Naive thymus-derived CD8-positive, alpha-beta T cell (primary cell): ENCODE measurements around the gene PIK3R3. TPM values are rescaled to one million over a fixed set of nuclear protein-coding genes. Genes with fewer than 3 reads are reported as not detected.

ENCODE experiments used
- ATAC-seq, 2 donors: fragments of 150-1000 bp; cut with Tn5 transposase in 1 of 2; sonication (Bioruptor Pico), chemical (Tn5 transposase) in 1 of 2; 1 replicate in 1 of 2; 2 replicates in 1 of 2; pipeline ENCODE4 v1.10.0; 2021; ENCODE audit warnings: mild to moderate bottlenecking in 2 of 2, moderate library complexity in 2 of 2
- POLR2A ChIA-PET: fragments of 350-600 bp; sonication (Branson Sonifier 250); formaldehyde crosslinking; loops from one replicate; lab custom pipeline; 2021; ENCODE audit warnings: antibody characterized with exemption; lab: Charles Lee
- DNase-seq, 10 donors: peaks; one replicate each; pipeline versions ENCODE4 v3.0.0 to v3.0.0-alpha.2; 2020 to 2022
- H3K27ac Mint-ChIP-seq, 10 donors: one replicate each; pipeline ENCODE4 v1.8.0; 2020 to 2022; ENCODE audit warnings: mild to moderate bottlenecking in 10 of 10, mixed read lengths in 10 of 10, moderate library complexity in 4 of 10, inconsistent platforms in 1 of 10
- H3K27me3 Mint-ChIP-seq, 5 donors: one replicate each; pipeline ENCODE4 v1.8.0; 2021 to 2022; ENCODE audit warnings: mixed read lengths in 5 of 5
- H3K36me3 Mint-ChIP-seq, 3 donors: one replicate each; pipeline ENCODE4 v1.8.0; 2020 to 2022; ENCODE audit warnings: mixed read lengths in 3 of 3, mild to moderate bottlenecking in 2 of 3, inconsistent platforms in 1 of 3
- H3K4me1 Mint-ChIP-seq, 4 donors: one replicate each; pipeline ENCODE4 v1.8.0; 2021 to 2022; ENCODE audit warnings: mixed read lengths in 4 of 4
- H3K4me3 Mint-ChIP-seq, 10 donors: one replicate each; pipeline ENCODE4 v1.8.0; 2020 to 2022; ENCODE audit warnings: mild to moderate bottlenecking in 10 of 10, mixed read lengths in 10 of 10, moderate library complexity in 6 of 10, inconsistent platforms in 1 of 10
- H3K9me3 Mint-ChIP-seq, 9 donors: one replicate each; pipeline ENCODE4 v1.8.0; 2020 to 2022; ENCODE audit warnings: mixed read lengths in 9 of 9, mild to moderate bottlenecking in 3 of 9, inconsistent platforms in 1 of 9, moderate library complexity in 1 of 9
- polyA plus RNA-seq, 3 donors: library from polyadenylated mRNA; unstranded; fragments of 300-500 nt; fragmentation: Illumina TruSeq; gene quantifications; one replicate each; pipeline ENCODE4 v1.2.3, GENCODE V29; 2021
- total RNA-seq, 8 experiments: library from RNA in 2 of 8; stranded (reverse) in 2 of 8; gene quantifications; one replicate each; pipeline ENCODE4 v1.2.3 and lab custom pipeline; 2021 to 2026

PIK3R3 gene
- total and polyA plus RNA-seq, 5 experiments from 2014 or later, result 0.41 to 1.4 (median 0.82) TPM

DNA sequence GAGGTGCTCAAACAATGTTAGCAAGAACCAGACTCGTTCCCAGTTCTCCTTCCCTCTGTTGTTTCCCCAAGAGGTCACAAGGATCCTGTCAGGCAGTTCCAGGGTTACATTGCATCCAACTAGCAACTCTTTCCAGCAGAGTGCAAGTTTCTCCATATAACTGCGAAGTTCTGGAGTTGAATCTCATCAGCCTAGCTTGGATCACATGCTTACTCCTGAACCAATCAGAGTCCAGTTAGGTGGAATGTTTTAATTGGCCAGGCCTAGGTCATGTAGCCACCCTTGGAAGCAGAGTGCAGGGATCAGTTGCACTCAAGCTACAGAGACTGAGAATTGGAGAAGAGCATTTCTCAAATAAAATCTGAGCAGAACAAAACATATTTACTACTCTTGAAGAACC is 15.9 kb upstream of the PIK3R3 start:
- no peaks in the 10 kb centered on the region for H3K36me3 Mint-ChIP-seq
- H3K4me1 Mint-ChIP-seq, result no peaks in the 10 kb centered on the region
- DNase-seq (no peak), ATAC-seq (no peak)
- H3K27ac Mint-ChIP-seq, result no peak overlapping the region
- H3K27me3 Mint-ChIP-seq, result no peaks in the 10 kb centered on the region
- H3K9me3 Mint-ChIP-seq, result no peaks in the 10 kb centered on the region
- H3K4me3 Mint-ChIP-seq, result no peak overlapping the region
- POLR2A ChIA-PET, result no interaction called here

- Mint-ChIP-seq H3K27me3 (peaks cover 17 to 56% (median 20%) of the 10 kb centered on the region in 5 donors), H3K9me3 (no peaks in the 10 kb centered on the region), H3K4me1 (peaks cover 6 to 14% (median 9%) of the 10 kb centered on the region in 4 donors), H3K36me3 (no peaks in the 10 kb centered on the region), H3K4me3 (no peak overlapping the region), H3K27ac (no peak overlapping the region)
- ATAC-seq, result no peak
- DNase-seq, result no peak
- POLR2A ChIA-PET, result no interaction called here
Measured at GRCh38 chr1:46137916-46138315, 5.5 kb upstream of the PIK3R3 start.

GRCh38 chr1:46136711-46137110 is 4.3 kb upstream of the PIK3R3 start:
- peaks cover 20 to 68% (median 29%) of the 10 kb centered on the region in 5 donors for H3K27me3 Mint-ChIP-seq
- no peak for DNase-seq
- H3K27ac Mint-ChIP-seq, result peak overlapping the region in 1 of 10 donors; percentile 10
- ATAC-seq, result no peak
- H3K9me3 Mint-ChIP-seq, result no peaks in the 10 kb centered on the region
- H3K4me1 Mint-ChIP-seq, result peaks cover 13 to 26% (median 16%) of the 10 kb centered on the region in 4 donors
- POLR2A ChIA-PET, result no interaction called here
- no peaks in the 10 kb centered on the region for H3K36me3 Mint-ChIP-seq
- H3K4me3 Mint-ChIP-seq, result no peak overlapping the region

DNA sequence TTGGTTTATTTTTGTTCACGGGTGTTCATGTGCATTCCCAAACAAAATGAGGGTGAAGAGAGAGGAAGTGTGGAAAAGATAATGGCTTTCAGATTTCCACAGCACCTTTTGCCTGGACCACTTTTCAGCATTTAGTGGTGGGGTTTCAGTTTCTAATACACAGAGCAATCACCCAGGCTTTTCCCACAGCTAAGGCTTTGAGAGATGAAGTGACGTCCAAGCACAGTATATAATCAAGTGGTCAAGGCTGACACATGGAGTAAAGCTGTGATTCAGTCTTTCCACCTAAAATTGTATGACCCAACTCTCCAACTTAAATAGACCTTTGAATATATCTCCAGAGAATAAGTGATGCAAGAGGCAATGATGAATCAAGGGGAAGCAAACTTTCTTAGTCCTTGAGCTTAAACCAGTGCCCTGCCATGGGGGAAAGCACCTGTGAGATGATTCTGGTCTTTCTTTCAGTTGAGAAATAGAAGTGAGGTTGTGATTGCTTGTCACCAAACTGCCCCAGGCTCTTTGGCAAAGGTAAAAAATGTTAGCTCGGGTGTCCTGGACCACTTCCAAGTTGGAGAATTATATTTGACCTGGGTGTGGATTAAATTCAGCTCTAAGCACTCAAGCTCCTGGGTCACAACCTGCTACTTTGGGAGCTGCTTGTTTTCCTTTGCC is 2.4 kb upstream of the PIK3R3 start:
- H3K4me3 Mint-ChIP-seq, result no peak overlapping the region
- peaks cover 29 to 81% (median 33%) of the 10 kb centered on the region in 5 donors for H3K27me3 Mint-ChIP-seq
- no peak for DNase-seq
- H3K9me3 Mint-ChIP-seq, result no peaks in the 10 kb centered on the region
- no peak for ATAC-seq
- no peak overlapping the region for H3K27ac Mint-ChIP-seq
- H3K4me1 Mint-ChIP-seq, result peaks cover 14 to 33% (median 27%) of the 10 kb centered on the region in 4 donors
- no peaks in the 10 kb centered on the region for H3K36me3 Mint-ChIP-seq
- POLR2A ChIA-PET, result no interaction called here

DNA sequence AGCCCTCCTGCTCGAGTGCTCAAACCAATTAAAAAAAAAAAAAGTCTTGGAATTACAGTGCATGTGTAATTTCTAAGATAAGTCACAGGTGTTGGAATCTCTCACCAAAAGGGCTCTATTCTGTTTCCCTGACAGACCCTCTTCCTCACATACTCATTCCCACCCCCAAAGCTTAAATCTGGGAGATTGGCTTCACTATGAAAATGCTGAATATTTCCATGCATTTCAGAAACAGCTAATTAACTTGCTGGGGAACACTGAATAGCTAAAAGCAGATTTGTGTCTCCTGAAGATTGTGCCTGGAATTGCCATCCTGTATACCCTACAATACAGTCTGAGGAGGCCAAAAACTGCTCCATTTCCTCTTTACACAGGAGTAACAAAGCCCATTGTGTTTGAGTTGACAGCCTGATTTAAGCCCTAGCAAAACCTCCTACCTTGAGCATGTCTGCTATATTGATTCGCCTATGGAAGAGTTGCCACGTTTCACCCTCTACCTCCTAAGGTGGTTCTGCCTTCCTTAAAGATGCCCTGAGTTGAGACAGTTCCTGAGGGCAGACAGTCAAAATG is 1.4 kb upstream of the PIK3R3 start:
- peak overlapping the region; percentile 91 to 100 (median 96) for H3K4me3 Mint-ChIP-seq
- DNase-seq (no peak), ATAC-seq (no peak)
- POLR2A ChIA-PET, result interaction anchor here (0.7 kb wide), 1 partner anchor 79 kb away, joined by 4 read pairs; no protein-coding TSS in a partner anchor
- peaks cover 14 to 33% (median 27%) of the 10 kb centered on the region in 4 donors for H3K4me1 Mint-ChIP-seq
- H3K36me3 Mint-ChIP-seq, result no peaks in the 10 kb centered on the region
- peaks cover 27 to 81% (median 36%) of the 10 kb centered on the region in 5 donors for H3K27me3 Mint-ChIP-seq
- no peaks in the 10 kb centered on the region for H3K9me3 Mint-ChIP-seq
- peak overlapping the region in 1 of 10 donors; percentile 97 for H3K27ac Mint-ChIP-seq

- POLR2A ChIA-PET, result interaction anchor here (1.3 kb wide), 1 partner anchor 34 kb away, joined by 6 read pairs; no protein-coding TSS in a partner anchor
- H3K4me3 Mint-ChIP-seq, result peak overlapping the region; percentile 91 to 100 (median 96)
- H3K9me3 Mint-ChIP-seq, result no peaks in the 10 kb centered on the region
- DNase-seq (no peak), ATAC-seq (peak; percentile 29 to 60)
- peaks cover 14 to 33% (median 27%) of the 10 kb centered on the region in 4 donors for H3K4me1 Mint-ChIP-seq
- H3K27me3 Mint-ChIP-seq, result peaks cover 27 to 86% (median 36%) of the 10 kb centered on the region in 5 donors
- peak overlapping the region in 9 of 10 donors; percentile 49 to 97 (median 88) for H3K27ac Mint-ChIP-seq
- H3K36me3 Mint-ChIP-seq, result no peaks in the 10 kb centered on the region
Measured at GRCh38 chr1:46133181-46133658, 791 bp upstream of the PIK3R3 start.

- Mint-ChIP-seq H3K4me1 (peaks cover 14 to 33% (median 27%) of the 10 kb centered on the region in 4 donors), H3K4me3 (peak overlapping the region; percentile 91 to 100 (median 96)), H3K27me3 (peaks cover 23 to 79% (median 36%) of the 10 kb centered on the region in 5 donors), H3K27ac (peak overlapping the region in 7 of 10 donors; percentile 23 to 86 (median 50)), H3K9me3 (no peaks in the 10 kb centered on the region), H3K36me3 (no peaks in the 10 kb centered on the region)
- ATAC-seq (peak; percentile 26 to 67), DNase-seq (peak in 7 of 10 donors; percentile 5 to 38 (median 26))
- POLR2A ChIA-PET, result interaction anchor here (1.3 kb wide), 1 partner anchor 35 kb away, joined by 6 read pairs; no protein-coding TSS in a partner anchor
Measured at GRCh38 chr1:46131712-46132528, 509 bp downstream of the PIK3R3 start.

GRCh38 chr1:46131093-46131492 is 1.3 kb downstream of the PIK3R3 start:
- Mint-ChIP-seq H3K27me3 (peaks cover 21 to 70% (median 34%) of the 10 kb centered on the region in 5 donors), H3K9me3 (no peaks in the 10 kb centered on the region), H3K4me3 (peak overlapping the region; percentile 6 to 99 (median 95)), H3K27ac (no peak overlapping the region), H3K36me3 (no peaks in the 10 kb centered on the region), H3K4me1 (peaks cover 14 to 33% (median 27%) of the 10 kb centered on the region in 4 donors)
- ATAC-seq (no peak), DNase-seq (no peak)
- POLR2A ChIA-PET, result no interaction called here

DNA sequence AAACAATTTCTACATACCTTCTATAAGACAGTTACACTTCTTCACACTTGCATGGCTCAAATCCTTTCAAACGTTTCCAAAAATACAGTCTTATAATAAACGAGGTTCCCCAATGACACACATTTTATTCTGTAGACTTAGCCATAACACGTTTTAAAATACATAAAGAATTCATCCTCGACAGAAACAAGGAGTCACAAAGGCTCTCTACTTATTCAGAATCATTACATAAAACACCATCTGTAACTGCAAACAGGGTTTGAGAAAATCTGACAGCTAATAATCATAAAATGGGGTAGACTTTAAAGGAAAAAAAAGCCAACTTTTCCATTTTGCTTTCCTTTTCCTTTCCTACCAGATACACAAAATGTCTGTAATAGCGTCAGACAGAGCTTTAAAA is 1.8 kb downstream of the PIK3R3 start:
- H3K36me3 Mint-ChIP-seq, result no peaks in the 10 kb centered on the region
- peak overlapping the region in 2 of 10 donors; percentile 11 to 69 for H3K4me3 Mint-ChIP-seq
- no peaks in the 10 kb centered on the region for H3K9me3 Mint-ChIP-seq
- POLR2A ChIA-PET, result no interaction called here
- H3K4me1 Mint-ChIP-seq, result peaks cover 14 to 33% (median 27%) of the 10 kb centered on the region in 4 donors
- H3K27me3 Mint-ChIP-seq, result peaks cover 20 to 66% (median 34%) of the 10 kb centered on the region in 5 donors
- DNase-seq, result no peak
- H3K27ac Mint-ChIP-seq, result no peak overlapping the region
- ATAC-seq, result no peak

- no peaks in the 10 kb centered on the region for H3K9me3 Mint-ChIP-seq
- peaks cover 14 to 33% (median 27%) of the 10 kb centered on the region in 4 donors for H3K4me1 Mint-ChIP-seq
- ATAC-seq (no peak), DNase-seq (no peak)
- no peak overlapping the region for H3K27ac Mint-ChIP-seq
- peaks cover 20 to 65% (median 34%) of the 10 kb centered on the region in 5 donors for H3K27me3 Mint-ChIP-seq
- H3K4me3 Mint-ChIP-seq, result no peak overlapping the region
- no peaks in the 10 kb centered on the region for H3K36me3 Mint-ChIP-seq
- POLR2A ChIA-PET, result no interaction called here
Measured at GRCh38 chr1:46130121-46130520, 2.3 kb downstream of the PIK3R3 start.

GRCh38 chr1:46128344-46128743 is 4.1 kb downstream of the PIK3R3 start:
- peaks cover 13 to 27% (median 20%) of the 10 kb centered on the region in 4 donors for H3K4me1 Mint-ChIP-seq
- peaks cover 20 to 50% (median 33%) of the 10 kb centered on the region in 5 donors for H3K27me3 Mint-ChIP-seq
- no peak overlapping the region for H3K4me3 Mint-ChIP-seq
- no peaks in the 10 kb centered on the region for H3K9me3 Mint-ChIP-seq
- DNase-seq (no peak), ATAC-seq (no peak)
- POLR2A ChIA-PET, result no interaction called here
- H3K36me3 Mint-ChIP-seq, result no peaks in the 10 kb centered on the region
- H3K27ac Mint-ChIP-seq, result no peak overlapping the region

DNA sequence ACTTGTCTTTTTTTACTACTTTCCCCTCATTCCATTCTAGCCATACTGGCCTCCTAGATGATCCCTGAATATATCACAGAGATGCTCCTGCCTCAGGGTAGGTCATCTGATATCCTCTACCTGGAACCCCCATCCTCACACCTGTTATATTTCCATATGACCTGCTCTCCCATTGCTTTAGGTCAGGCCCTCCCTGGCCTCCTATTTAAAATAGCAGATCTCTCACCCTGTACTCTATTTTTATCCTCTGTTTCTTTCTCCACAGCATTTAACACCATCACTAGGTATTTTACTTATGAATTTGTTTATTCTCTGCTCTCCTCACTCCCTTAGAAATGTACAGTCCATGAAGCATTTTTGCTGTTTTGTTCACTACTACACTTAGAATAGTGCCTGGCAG is 13.6 kb downstream of the PIK3R3 start:
- Mint-ChIP-seq H3K4me1 (no peaks in the 10 kb centered on the region), H3K36me3 (no peaks in the 10 kb centered on the region), H3K9me3 (no peaks in the 10 kb centered on the region), H3K27ac (no peak overlapping the region), H3K4me3 (no peak overlapping the region), H3K27me3 (peaks cover 0 to 6% (median 0%) of the 10 kb centered on the region in 5 donors)
- POLR2A ChIA-PET, result no interaction called here
- DNase-seq (no peak), ATAC-seq (no peak)
